Activated effector memory CD4-positive, alpha-beta T cell treated with Interleukin-2 at 50 U/mL for 16 hours (primary cell): ENCODE data around the gene CD74.
"Not testable (repeated sequence)": the region's sequence is repeated elsewhere in the genome, so short reads cannot be mapped to it uniquely, and the experiment has no call there.

Source experiments
- DNase-seq: peaks from one replicate; pipeline ENCODE4 v3.0.0-alpha.2; 2020

Gene CD74

DNA sequence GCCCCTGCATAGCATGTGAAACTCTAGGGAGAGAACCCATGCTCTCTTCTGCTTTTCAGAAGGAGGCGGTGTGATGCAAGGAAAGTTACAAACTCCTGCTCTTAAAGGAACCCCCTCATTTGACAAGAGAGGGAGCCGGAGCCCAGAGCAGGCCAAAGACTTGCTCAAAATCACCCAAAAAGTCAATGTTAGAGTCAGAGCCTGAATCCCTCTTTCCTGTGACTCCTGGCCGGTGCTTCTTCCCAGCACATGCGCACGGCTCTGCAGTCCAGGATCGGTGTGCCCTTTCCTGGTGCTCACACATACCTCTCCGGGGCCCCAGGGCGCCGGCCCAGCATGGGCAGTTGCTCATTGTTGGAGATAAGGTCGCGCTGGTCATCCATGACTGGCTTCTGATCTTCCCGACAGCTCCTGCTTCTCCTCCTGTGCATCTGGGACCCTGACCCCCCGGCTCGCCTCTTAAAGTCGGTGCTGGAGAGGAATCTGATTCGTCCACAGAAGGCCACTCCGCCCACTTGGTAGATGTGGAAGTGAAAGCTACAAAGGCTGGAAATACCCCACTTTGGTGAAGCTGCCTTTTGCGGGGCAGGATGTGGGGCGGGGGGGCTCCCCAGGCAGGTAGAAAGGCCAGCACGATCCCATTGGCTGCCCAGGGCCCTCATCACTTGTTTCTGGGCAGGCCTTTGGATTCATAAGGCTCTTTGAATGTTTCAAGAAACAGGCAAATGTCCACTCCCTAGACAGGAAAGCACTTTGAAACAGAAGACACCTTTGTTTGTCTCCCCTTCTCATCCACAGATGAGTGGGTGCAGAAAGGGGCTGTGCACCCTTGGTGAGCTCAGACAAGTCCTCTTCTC lies at the start of gene CD74:
Gene CD74 (minus strand): TSS at position 592 of the 857 bp plus-strand sequence. CDS start 161 bp downstream, at position 431.
- peak; percentile 87 for DNase-seq

- DNase-seq: no peak
Observed at GRCh38 chr5:150461231-150461630, 48.5 kb upstream of the CD74 start.

GRCh38 chr5:150460781-150461180 lies 48.1 kb upstream of the CD74 start:
- DNase-seq: no peak

- peak; percentile 81 for DNase-seq
Observed at GRCh38 chr5:150458802-150459557, 46.3 kb upstream of the CD74 start.

GRCh38 chr5:150457562-150458240 lies 45.0 kb upstream of the CD74 start:
- no peak for DNase-seq

- no peak for DNase-seq
Observed at GRCh38 chr5:150457121-150457520, 44.4 kb upstream of the CD74 start.

DNA sequence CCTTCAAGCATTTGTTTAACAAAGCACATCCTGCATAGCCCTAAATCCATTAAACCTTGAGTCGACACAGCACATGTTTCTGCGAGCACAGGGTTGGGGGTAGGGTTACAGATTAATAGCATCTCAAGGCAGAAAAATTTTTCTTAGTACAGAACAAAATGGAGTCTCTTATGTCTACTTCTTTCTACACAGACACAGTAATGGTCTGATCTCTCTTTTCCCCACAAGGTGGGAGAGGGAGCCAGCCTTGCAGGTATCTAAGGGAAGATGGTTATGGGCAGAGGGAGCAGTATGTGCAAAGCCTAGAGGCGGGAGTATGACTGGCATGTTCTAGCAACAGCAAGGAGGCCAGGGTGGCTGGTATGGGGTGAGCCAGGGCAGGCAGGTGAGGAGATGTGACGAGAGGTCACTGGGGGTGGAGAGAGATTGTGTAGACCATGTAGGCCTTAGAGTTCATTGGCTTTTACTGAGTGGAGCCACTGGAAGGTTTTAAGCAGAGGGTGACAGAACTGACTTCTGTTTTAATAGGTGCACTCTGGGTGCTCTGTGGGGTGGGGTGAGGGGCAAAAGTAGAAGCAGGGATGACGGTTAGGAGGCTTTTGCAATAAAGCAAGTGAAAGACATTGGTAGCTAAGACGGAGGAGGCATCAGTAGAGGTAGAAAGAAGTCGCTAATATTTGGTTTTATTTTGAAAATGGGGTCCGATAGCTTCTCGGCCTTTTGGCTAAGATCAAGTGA lies 42.0 kb upstream of the CD74 start:
- no peak for DNase-seq

DNA sequence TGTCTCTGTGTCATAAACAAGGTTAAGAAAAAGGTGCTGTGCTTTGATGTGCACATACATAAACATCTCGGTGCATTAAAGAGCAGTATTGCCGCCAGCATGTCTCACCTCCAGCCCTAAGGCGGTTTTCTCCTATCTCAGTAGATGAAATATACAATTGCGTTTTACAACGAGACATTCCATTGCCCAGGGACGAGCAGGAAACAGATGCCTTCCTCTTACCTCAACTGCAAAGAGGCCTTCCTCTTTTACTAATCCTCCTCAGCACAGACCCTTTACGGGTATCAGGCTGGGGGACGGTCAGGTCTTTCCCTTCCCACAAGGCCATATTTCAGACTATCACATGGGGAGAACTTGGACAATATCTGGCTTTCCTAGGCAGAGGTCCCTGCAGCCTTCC lies 41.3 kb upstream of the CD74 start:
- not testable (repeated sequence) for DNase-seq

- no peak for DNase-seq
Observed at GRCh38 chr5:150452914-150453313, 40.2 kb upstream of the CD74 start.

GRCh38 chr5:150451594-150451993 lies 38.9 kb upstream of the CD74 start:
- DNase-seq: no peak

GRCh38 chr5:150449517-150450339 lies 37.0 kb upstream of the CD74 start, which contains the start of gene RPS14:
Gene RPS14 (minus strand): TSS chr5:150449739. CDS start chr5:150447733, 2,006 bp downstream.
- DNase-seq: peak; percentile 94

DNA sequence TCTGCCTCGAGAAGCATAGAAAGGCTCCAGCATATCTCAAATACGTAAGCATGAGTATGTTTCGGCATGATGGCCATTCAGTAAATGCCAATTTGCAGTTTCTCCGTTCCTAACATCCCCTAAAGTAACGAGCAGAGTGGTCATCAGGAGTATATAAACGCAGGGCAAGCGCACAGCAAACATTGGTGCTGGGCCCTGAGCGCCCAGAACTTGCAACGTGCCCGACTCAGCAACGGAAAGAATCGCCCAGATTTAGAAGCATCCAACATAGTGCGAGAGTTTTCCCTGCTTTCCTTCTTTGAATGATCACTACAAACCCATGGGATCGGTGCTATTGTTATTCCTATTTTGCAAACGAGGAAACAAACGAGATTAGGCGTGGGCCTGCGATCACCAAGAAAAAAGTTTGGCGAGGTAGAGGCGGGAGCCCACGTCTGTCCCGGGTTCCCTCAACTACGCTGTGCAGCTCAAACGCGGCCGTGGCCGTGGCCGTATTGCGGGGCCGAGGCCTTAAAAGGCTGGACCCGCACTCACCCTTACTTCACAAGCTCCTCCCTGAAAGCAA lies 36.3 kb upstream of the CD74 start:
- DNase-seq: no peak

DNA sequence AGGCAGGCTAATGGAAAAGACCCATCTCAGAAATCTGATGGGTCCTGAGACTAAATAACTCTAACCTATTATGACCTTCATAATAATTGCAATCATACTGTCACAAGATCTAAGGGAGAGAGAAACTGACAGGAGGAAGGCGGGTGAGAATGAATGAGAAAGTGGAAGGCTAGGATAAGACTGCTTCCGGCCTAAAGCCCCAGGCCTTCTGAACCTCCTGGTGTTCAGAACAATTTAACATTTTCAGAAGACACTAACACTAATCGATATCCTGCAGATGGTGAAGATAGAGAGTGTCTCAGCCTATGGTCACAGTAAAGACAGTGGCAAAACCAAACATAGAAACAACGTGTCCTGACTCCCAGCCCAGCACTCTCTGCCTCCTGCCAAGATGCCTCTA lies 35.6 kb upstream of the CD74 start:
- DNase-seq: no peak

GRCh38 chr5:150447188-150447587 lies 34.5 kb upstream of the CD74 start:
- no peak for DNase-seq

- DNase-seq: no peak
Observed at GRCh38 chr5:150446583-150446982, 33.9 kb upstream of the CD74 start.

GRCh38 chr5:150446088-150446487 lies 33.4 kb upstream of the CD74 start:
- DNase-seq: no peak

GRCh38 chr5:150444770-150445169 lies 32.1 kb upstream of the CD74 start:
- DNase-seq: no peak

GRCh38 chr5:150443242-150444075 lies 30.7 kb upstream of the CD74 start:
- no peak for DNase-seq

DNA sequence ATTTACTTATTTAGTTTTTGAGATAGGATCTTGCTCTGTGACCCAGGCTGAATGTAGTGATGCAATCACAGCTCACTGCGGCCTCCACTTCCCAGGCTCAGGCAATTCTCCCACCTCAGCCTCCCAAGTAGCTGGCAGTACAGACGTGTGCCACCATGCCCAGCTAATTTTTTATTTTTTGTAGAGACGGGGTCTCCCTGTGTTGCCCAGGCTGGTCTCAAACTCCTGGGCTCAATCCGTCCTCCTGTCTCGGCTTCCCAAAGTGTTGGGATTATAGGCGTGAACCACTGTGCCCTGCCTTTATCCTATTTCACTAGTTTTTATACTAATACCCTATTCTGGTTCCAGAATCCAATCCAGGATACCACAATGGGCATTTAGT lies 30.0 kb upstream of the CD74 start:
- no peak for DNase-seq
